ENCODE results near the gene SMIM27.

GRCh38 chr9:32551276-32552051, 663 bp upstream of the SMIM27 start:
- no peak for TF ChIP-seq ZNF274 (IDR thresholded peaks at IDR 0.05; ENCODE audit: low read depth, low read length)
- TF ChIP-seq SUZ12 (IDR thresholded peaks at IDR 0.05; ENCODE audit: extremely low read depth, insufficient read depth, insufficient read length): no peak
